Measurements from ENCODE around the gene NFIA. TPM values are rescaled to one million over a fixed set of nuclear protein-coding genes. Genes with fewer than 3 reads are reported as not detected.

NFIA gene
- total RNA-seq, 1 experiment from 2014 or later: 12.7 TPM

DNA sequence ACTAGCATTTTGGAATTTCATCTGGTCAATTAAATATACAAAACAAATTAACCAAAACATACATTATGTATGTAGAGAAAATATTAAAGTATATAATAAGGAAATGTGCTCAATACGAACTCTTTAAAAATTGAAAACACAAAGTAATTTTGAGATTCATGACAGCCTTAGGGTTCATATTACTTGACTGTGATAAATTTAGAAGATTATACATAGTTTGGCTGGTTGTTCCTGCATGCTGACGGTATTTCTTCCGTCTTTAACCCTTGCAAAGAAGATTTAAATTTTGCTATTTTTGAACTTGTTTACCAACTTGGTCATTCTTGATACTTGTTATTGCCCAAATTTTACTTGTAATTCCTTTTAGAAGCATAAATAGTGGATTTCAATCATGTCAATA is 298.2 kb downstream of the NFIA start:
- ChIA-PET POLR2A (ENCODE audit: unreplicated experiment) (no interaction called here), CTCF (no interaction called here)
- H3K4me3 ChIP-seq (ENCODE audit: low read length): no peak overlapping the region
- DNase-seq (no peak), ATAC-seq (no peak)
- no peak overlapping the region for H3K4me2 ChIP-seq (ENCODE audit: low read length)
- no peak for TF ChIP-seq EZH2phosphoT487 (IDR thresholded peaks at IDR 0.05; ENCODE audit: borderline replicate concordance, low read length)
- TF ChIP-seq EZH2 (IDR thresholded peaks at IDR 0.05; ENCODE audit: low read length, unreplicated experiment): no peak
- TF ChIP-seq, protein P1, sequence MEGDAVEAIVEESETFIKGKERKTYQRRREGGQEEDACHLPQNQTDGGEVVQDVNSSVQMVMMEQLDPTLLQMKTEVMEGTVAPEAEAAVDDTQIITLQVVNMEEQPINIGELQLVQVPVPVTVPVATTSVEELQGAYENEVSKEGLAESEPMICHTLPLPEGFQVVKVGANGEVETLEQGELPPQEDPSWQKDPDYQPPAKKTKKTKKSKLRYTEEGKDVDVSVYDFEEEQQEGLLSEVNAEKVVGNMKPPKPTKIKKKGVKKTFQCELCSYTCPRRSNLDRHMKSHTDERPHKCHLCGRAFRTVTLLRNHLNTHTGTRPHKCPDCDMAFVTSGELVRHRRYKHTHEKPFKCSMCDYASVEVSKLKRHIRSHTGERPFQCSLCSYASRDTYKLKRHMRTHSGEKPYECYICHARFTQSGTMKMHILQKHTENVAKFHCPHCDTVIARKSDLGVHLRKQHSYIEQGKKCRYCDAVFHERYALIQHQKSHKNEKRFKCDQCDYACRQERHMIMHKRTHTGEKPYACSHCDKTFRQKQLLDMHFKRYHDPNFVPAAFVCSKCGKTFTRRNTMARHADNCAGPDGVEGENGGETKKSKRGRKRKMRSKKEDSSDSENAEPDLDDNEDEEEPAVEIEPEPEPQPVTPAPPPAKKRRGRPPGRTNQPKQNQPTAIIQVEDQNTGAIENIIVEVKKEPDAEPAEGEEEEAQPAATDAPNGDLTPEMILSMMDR (conservative IDR thresholded peaks at IDR 0.05; ENCODE audit: low read depth, low read length): no peak
- no peak overlapping the region for H3K9ac ChIP-seq (ENCODE audit: low read length)
- no peaks in the 10 kb centered on the region for H3F3A ChIP-seq (ENCODE audit: low read length, unreplicated experiment)
- no peaks in the 10 kb centered on the region for H3K4me1 ChIP-seq (ENCODE audit: insufficient read depth, low read length)
- no peaks in the 10 kb centered on the region for H3K36me3 ChIP-seq (ENCODE audit: low read depth, low read length)
- no peaks in the 10 kb centered on the region for H3K9me2 ChIP-seq (replicated peaks; ENCODE audit: low read length)
- no peaks in the 10 kb centered on the region for H4K20me1 ChIP-seq (ENCODE audit: low read length)
- H3K27ac ChIP-seq (ENCODE audit: low read length): no peak overlapping the region
- no peaks in the 10 kb centered on the region for H3K9me3 ChIP-seq (ENCODE audit: low read length)
- no TSS peak for BruUV-seq (replicated peaks)
- intact Hi-C loops (cut with micrococcal nuclease): no loop called here
- no peaks in the 10 kb centered on the region for H3K79me2 ChIP-seq (ENCODE audit: low read length)
- no peaks in the 10 kb centered on the region for H3K27me3 ChIP-seq (ENCODE audit: low read length)
- H2AFZ ChIP-seq (ENCODE audit: low read length): no peak overlapping the region

DNA sequence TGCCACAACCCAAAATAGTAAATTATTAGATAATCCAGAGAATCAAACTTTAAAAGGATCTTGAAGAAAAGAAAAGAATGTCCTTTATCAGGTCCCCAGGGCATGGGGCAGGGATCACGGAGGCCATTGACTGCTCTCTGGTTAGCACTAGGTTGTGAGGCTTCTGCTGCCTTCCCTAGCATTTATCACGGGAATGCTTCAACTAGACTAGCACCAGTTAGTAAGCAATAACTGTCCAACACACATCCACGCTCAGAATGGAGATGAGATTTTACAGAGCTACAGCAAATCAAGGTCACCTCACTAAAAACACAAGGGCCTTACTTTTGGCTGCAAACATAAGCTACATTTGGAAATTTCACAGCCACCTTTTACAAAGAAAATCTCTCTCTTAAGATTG is 304.0 kb downstream of the NFIA start:
- Histone ChIP-seq H3K36me3 (ENCODE audit: low read depth, low read length) (no peaks in the 10 kb centered on the region), H3K27ac (ENCODE audit: low read length) (no peak overlapping the region), H3K9ac (ENCODE audit: low read length) (no peak overlapping the region), H3K4me2 (ENCODE audit: low read length) (no peak overlapping the region), H4K20me1 (ENCODE audit: low read length) (no peaks in the 10 kb centered on the region), H3K4me1 (ENCODE audit: insufficient read depth, low read length) (no peaks in the 10 kb centered on the region), H3F3A (ENCODE audit: low read length, unreplicated experiment) (no peaks in the 10 kb centered on the region), H3K79me2 (ENCODE audit: low read length) (no peaks in the 10 kb centered on the region), H3K9me3 (ENCODE audit: low read length) (no peaks in the 10 kb centered on the region), H2AFZ (ENCODE audit: low read length) (no peak overlapping the region), H3K4me3 (ENCODE audit: low read length) (no peak overlapping the region), H3K27me3 (ENCODE audit: low read length) (no peaks in the 10 kb centered on the region), H3K9me2 (replicated peaks; ENCODE audit: low read length) (no peaks in the 10 kb centered on the region)
- POLR2A ChIA-PET (ENCODE audit: unreplicated experiment): no interaction called here
- BruUV-seq (replicated peaks): no TSS peak
- CTCF ChIA-PET: no interaction called here
- TF ChIP-seq, protein P1 (conservative IDR thresholded peaks at IDR 0.05; ENCODE audit: low read depth, low read length): no peak
- TF ChIP-seq EZH2phosphoT487 (IDR thresholded peaks at IDR 0.05; ENCODE audit: borderline replicate concordance, low read length) (no peak), EZH2 (IDR thresholded peaks at IDR 0.05; ENCODE audit: low read length, unreplicated experiment) (no peak)
- ATAC-seq: no peak
- intact Hi-C loops (cut with micrococcal nuclease): no loop called here
- DNase-seq: no peak

DNA sequence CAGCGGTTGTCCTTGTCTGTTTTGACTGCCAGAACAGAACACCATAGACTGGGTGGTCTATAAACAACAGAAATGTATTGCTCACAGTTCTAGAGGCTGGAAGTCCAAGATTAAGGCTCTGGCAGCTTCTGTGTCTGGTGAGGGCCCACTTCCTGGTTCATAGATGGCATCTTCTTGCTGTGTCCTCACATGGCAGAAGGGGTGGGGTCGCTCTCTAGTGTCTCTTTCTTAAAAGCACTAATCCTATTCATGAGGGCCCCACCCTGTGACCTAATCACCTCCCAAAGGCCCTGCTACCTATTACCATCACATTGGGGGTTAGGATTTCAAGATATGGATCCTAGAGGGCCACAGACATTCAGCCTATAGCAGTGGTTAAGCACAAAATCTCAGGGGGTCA is 304.4 kb downstream of the NFIA start:
- Histone ChIP-seq H3K4me1 (ENCODE audit: insufficient read depth, low read length) (no peaks in the 10 kb centered on the region), H3K27ac (ENCODE audit: low read length) (no peak overlapping the region), H3K9ac (ENCODE audit: low read length) (no peak overlapping the region), H3K4me3 (ENCODE audit: low read length) (no peak overlapping the region), H3K4me2 (ENCODE audit: low read length) (no peak overlapping the region), H3F3A (ENCODE audit: low read length, unreplicated experiment) (no peaks in the 10 kb centered on the region), H4K20me1 (ENCODE audit: low read length) (no peaks in the 10 kb centered on the region), H3K79me2 (ENCODE audit: low read length) (no peaks in the 10 kb centered on the region), H2AFZ (ENCODE audit: low read length) (no peak overlapping the region), H3K9me2 (replicated peaks; ENCODE audit: low read length) (no peaks in the 10 kb centered on the region), H3K27me3 (ENCODE audit: low read length) (no peaks in the 10 kb centered on the region), H3K9me3 (ENCODE audit: low read length) (no peaks in the 10 kb centered on the region), H3K36me3 (ENCODE audit: low read depth, low read length) (no peaks in the 10 kb centered on the region)
- POLR2A ChIA-PET (ENCODE audit: unreplicated experiment): no interaction called here
- no TSS peak for BruUV-seq (replicated peaks)
- no peak for TF ChIP-seq EZH2phosphoT487 (IDR thresholded peaks at IDR 0.05; ENCODE audit: borderline replicate concordance, low read length)
- TF ChIP-seq, protein P1 (conservative IDR thresholded peaks at IDR 0.05; ENCODE audit: low read depth, low read length): no peak
- TF ChIP-seq EZH2 (IDR thresholded peaks at IDR 0.05; ENCODE audit: low read length, unreplicated experiment): no peak
- ATAC-seq: no peak
- no peak for DNase-seq
- intact Hi-C loops (cut with micrococcal nuclease): no loop called here
- CTCF ChIA-PET: no interaction called here

All from PC-3 (cell line).